Activated T-cell treated with anti-CD3 and anti-CD28 coated beads for 48 hours (primary cell): Measurements from ENCODE around the gene CAMTA1.

Source experiments
- DNase-seq: peaks from one replicate; pipeline ENCODE4 v3.0.0-alpha.2; 2020; ENCODE audit warnings: low read depth

The CAMTA1 gene

DNA sequence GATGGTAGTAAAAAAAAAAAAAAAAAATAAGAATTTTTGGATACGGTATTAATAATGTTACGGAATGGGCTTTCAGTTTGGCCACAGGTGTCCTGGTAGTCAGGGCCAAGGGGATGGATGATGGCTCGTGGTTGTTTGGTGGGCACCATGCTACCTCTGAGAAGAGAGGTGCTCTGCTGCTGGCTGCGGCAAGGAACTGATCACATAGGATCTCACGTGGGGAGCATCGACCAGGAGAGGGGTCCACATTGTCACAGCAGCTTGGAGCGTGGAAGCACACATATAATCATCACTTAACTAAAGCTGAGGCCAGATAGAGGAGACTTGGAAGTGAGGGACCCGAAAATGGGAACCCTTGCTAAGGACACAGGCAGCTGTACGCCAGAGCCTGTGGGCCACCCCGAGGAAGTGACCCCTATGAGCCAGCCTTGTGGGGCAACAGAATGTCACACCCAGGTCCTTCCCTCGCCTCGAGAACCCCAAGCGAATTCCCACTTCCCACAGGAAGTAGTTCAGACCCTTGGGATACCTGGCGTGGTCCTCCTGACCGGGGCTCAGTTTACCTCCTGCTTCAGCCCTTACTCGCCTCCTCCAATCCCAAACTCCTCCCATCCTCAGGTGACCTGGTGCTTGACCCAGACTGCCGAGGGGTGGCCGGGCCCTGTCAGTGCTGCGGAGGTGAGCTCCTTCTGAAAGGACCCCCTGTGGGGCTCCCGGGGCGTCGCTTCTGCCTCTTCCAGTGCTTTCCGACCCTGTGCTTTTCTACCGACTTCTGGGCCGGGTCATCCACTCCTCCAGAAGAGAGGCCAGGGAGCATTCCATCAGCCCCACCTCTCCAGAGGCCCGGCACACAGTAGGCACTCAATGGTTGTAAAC lies 222.0 kb downstream of the CAMTA1 start:
- no peak for DNase-seq

DNA sequence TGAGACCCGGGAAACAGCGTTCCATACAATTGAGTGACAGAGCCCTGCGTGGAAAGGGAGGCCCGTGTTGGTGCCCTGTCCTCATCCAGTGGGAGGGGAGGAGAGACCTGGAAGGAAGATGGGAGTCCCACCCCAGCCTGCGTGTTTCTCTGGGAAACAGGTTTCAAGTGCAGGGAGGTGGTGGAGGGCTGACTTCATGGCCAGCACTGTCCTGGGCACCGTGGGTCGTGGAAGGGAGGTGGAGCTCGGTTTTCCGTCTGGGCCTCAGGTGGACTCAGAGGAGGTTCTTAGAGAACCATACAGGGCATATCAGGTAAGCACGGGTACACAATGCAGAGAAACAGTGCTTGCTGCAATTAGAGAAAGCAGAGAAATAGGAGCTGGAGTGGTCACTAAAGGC lies 222.6 kb downstream of the CAMTA1 start:
- no peak for DNase-seq

DNA sequence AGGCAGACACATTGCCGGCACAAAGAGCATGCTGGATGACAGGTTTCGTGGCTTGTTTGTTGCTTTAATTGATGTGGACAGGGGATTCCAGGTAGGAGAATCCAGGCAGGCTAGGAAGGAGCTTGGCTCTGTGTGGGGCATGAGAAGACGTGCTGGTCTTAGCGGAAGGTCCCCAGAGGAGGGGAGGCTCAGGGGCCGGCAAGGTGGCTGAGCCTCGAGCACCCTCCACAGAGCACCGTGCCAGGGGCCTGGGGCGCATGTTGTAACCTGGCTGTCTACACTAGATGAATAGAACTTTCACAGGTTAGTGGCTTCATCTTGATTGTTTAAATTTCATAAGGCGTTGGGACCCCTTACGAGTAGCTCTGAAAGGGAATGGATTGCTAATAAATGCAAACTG lies 223.1 kb downstream of the CAMTA1 start:
- no peak for DNase-seq

DNA sequence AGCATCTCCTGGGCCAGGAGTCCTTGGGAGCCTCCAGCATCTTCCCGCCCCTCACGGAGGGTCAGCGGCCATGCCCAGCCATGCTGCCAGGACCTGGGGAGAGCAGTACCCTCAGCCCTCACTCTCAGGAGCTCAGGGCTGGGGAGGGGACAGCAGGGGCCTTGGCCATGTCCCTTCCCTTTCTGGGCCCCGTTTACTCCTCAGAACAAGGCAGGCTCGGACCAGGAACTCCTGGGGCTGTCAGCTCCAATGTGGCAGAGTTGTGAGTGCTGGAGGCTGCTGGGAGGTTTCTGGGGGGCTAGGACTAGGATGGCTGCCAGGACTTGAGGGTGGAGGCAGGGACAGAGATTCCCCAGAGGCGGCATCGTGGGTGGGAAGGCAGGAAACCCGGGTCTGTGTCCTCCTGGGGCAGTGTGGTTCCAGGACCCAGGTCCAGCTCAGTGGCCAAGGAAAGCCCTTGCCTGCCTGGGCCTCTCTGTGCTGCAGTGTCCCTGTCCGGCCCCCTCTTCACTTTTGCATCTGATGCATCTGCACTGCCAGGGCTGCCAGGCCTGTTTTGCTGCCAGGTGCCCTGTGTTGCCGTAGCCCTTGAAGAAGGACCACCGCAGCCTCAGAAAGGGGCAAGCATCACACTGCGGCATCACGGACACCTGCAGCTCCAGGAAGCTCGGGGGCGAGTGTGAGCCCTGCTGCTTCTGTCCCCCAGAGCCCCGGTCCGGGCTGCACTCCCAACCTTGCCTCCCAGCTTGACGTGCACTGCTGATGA lies 223.9 kb downstream of the CAMTA1 start:
- DNase-seq = no peak

DNA sequence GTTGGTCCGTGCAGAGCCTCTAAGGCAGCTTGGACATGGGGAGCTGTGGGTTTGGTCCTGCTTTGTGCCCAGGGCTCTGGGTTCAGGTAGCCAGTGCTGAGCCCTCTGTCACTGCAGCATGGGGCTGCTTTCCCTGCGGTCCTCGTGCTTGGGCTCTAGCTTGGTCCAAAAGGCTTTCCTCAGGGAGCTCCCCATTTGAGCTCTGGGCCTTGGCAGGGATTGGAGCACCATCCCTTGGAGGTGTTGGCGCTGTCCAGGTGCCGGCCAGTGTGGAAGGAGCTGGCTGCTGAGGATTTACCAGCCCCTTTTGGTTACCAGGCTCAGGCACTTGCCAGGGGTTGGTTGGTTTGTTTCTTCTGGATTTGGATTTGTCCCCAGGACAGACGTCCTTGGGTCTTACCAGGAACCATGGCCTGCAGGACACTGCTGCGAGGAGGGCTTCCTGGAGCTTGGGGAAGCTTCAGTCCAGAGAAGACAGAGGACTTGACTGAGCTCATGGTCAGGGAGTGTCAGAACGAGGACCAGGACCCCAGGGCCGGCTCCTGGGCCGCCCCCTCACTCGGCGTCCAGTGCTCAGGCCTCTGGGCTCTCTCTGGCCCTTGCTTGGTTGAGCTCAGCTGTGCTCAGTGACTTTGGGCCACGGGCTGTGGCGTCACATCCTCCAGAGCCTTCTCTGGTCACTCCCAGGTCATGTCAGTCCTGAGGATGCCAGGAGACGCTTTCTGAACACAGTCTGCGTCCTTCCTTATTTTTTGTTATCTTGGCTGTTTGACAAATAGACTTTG lies 224.7 kb downstream of the CAMTA1 start:
- no peak for DNase-seq

DNA sequence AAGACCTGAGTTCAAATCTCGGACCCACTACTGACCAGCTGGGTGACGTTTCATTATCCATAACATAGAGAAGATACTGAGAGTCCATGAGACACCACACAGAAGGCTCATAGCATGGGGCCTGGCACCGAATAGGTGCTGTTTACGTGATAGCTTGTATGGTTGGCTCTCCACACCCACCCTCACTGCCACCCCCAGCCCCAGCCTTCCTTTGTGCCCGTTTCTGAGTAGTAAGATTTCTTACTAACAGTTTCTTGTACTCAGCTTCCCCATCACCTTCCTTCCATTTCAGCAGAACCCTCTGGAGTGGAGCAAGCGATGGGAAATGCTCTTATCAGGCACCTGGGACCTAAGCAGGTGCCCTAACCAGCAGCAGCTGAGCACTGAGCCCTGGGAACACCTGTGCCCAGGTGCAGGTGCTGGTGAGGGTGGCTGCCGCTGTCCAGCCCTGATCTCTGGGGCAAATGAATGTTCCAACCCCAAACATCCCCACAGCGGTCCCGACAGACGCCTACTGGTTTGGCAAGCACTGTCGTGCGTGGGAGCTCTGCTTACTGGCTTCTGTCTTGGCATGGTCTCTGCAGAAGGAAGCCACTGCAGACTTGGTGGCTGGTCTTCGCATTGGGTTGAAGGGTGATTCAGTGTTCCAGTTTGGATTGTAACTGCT lies 225.4 kb downstream of the CAMTA1 start:
- no peak for DNase-seq

DNA sequence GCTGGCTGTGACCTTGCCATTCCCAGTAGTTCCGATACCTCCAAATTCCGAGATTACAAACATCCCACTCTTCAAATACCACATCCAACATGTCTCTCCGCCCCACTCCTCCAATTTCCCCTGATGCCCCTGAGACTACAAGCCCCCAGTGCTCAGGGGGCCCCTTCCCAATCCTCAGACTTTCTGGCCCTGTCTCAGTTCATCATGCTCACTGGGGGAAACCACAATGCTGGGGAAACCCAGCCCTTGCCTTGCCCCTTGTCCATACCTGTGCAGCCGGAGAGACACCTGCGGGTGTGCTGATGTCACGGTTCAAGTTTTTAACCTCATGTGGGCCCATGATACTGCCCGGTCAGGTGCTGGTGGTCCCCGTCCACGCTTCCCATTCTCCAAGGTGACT lies 226.6 kb downstream of the CAMTA1 start:
- DNase-seq = no peak

DNA sequence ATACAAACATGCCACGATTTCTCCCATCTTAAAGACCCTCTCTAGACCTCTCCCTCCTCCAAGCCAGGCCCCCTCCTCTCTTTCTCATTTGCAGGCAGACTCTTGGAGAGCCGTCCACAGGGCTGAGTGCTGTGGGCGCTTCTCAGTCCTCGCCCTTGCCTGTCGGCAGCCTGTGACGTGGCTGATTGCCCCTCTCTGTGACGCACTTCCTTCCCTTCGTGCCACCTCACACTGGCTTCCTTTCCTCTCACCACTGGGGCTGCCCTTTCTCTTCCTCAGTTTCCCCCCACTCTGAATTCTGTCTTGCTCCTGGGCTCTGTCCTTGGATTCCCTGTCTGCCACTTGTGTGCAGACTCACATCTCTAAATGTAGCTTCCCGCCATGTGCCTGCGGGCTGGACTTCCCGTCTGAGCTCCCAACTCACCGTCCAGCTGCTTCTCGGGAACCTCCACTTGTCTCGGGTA lies 227.2 kb downstream of the CAMTA1 start:
- no peak for DNase-seq

DNA sequence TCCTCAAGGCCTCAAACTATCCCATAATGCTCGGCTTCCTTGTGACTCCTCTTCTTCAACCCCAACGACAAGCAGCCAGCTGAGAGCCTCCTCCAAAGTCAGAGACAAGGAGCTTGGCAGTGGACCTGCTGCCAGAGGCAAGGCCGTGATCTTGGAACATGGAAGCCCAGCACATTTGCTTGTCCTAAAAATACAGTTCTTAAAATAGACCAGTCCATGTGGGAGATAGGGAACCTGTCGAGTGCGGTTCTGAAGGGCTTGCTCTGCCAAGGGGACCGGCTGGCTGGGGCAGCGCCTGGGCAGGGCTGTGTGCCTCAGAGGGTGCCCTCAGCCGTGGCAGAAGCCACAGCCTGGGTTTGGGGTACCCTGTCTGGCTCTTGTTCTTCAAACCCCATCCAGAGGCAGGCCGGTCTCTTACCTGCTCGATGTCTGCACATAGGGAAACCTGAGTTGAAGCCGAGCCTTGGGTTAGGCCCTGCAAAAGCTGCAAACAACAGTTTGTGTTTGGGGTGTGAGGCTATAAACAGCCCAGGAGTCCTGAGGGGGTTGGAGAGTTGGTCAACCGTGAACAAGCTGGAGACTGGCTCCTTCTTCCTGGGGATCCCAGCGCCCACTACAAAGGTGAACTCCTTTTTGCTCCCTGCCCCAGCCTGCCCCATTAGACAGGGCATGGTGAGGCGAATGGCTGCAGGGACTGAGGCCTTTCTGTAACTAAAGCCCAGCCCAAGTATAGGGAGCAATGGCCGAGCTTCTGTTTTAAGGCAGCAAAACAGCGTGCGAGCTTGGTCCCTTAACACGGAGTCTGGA lies 228.8 kb downstream of the CAMTA1 start:
- no peak for DNase-seq

DNA sequence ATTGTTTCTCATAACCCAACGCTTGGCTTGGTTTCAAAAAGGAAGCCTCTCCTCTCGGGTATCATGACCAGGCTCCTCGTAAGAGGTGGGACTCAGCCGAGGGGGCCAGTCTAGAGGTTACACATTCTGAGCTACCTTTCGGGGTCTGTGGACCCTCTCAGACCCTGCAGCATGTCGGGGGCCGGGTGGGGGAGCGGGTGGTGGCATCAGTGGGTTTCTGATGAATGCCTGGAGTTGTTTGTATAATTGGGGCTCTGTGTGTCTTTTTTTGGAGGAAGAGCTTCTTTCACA lies 229.3 kb downstream of the CAMTA1 start:
- no peak for DNase-seq

DNA sequence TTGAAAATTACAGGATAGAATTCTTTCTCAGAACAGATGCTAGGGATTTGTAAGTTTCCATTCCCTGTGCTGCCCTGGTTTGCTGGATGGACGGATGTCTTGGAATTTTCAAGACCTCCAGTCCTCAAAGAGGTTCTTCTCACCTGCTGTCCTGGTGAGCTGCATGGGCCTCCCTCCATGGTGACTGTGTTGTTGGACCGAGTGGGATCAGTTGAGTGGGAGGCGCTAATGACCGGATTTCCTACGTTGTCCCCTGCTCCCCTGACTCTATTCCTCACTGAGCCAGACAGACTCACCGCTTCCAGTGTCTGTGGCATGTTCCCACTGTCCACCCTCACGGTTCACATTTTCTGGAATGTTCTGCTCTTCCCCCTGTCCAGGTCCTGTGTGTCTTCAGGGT lies 229.8 kb downstream of the CAMTA1 start:
- DNase-seq = no peak

DNA sequence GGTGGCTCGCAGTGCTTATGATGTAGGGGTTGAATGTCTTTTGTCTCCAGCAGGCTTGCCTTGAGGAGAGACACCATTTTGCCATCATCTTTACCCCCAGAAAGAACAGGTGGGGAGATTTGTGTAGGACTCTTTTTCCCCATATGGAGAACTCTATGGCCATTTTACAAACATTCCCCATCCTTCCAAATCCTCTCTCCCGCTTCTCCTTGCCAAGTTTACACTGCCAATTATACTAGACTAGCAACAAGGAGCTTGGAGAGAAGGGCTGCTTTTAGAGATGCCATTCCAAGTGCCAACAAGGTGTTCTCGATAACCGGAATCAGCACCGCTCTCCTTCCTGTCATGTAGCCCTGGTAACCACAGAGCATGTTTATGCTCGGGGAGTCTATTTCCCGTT lies 233.1 kb downstream of the CAMTA1 start:
- DNase-seq = no peak

DNA sequence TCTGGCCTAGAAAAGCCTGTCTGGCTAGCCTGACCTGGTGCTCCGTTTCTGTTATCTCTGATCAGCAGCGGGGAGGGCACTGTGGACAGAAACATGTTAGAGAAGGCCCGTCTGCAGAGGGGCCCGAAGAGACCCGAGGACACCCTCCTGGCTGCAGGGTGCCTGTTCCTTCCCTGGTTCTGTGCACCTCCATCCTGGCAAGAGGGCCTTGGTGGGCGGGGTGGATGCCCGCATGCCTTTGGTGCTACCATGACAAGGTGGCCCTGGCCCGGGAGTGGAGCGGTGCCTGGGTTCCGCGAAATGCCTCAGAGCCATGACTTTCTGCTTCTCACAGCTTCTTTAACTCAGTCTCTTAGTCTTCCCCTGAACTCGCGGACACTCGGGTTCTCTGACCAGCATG lies 233.6 kb downstream of the CAMTA1 start:
- no peak for DNase-seq

DNA sequence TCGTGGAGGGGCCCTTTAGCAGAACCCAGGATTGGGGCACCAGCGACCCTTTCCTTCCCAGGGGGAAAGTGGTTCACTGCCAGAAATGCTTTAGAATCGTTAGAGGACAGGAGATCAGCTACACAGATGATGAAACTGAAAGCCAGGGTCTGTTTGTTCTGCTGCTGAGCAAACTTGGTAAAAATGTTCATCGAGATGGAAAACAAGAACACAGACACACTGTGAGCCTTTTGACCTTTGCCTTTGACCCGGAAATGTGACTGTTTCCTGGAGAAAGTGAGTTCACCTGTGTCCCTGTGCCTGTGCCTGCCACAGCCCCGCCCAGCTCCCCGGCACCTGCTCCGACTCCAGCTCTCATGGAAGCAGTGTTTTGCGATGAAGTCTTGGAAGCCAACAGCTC lies 234.3 kb downstream of the CAMTA1 start:
- no peak for DNase-seq

DNA sequence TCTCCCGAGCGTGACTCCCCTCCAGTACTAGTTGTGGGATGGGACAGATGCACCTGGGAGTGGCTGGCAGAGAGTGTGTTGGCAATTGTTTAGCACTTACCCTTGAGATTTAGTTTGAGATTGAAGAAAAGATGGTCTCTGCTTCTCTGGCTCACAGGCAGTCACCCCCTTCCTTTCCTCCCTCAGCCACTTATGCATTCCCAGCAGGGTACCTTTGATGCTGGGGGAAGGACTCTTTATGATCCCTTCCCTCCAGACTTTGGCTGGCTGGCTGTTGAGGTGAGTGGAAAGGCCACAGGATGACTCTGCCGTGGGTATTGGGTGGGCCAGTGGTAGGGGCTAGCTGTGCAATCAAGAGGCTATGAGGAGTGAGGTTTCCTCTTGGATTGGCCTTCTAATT lies 236.8 kb downstream of the CAMTA1 start:
- no peak for DNase-seq

DNA sequence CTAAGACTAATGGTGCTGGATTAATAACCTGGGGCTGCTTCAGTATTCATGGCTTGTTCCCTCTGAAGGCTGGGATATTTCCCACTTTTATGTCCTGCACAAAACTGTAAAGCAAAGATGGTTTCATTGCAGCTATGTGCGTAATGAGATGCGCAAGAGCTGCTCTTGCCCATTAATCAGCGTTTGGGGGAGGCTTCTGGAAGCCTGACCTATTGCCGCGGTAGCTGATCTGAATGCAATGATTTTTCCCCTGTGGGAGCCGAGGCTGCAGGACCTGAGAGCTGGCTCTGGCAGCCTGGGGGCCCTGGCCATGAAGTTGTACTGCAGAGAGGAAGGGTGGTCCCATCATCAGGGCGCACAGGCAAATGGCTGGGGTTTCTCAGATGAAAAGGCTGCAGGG lies 239.8 kb downstream of the CAMTA1 start:
- DNase-seq = no peak

DNA sequence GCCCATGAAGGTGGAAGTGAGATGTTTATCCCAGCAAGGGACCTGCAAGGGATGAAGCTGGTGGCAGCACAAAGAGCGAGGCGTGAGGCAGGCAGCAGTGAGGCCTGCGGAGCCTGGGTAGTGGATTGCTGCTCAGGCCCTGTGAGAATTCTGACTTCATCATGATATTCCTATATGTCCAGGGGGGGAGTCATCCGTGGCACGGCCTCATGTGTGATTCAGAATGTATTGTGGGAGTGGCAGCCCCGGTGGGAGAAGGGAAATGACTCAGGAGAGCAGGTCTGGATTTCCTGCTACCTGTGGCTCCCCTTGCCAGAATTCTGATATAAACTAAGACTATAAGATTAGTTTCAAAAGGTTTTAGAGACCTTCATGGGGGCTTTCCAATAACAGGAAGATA lies 240.9 kb downstream of the CAMTA1 start:
- no peak for DNase-seq

DNA sequence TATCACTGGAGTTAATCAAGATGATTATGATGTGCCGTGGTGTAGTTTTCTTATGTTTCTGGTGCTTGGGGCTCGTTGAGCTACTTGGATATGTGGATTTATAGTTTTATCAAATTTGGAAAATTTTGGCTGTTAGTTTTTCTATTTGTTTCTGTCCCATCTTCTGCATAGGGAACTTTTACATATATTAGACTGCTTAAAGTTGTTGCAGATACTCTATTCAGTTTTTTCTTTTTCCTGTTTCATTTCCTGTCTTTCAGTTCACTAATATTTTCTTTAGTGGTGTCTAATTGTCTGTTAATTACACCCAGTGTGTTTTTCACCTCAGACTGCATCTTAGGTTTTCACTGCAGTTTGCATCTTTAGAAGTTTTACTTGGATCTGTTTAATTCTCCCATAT lies 247.7 kb downstream of the CAMTA1 start:
- DNase-seq = no peak

DNA sequence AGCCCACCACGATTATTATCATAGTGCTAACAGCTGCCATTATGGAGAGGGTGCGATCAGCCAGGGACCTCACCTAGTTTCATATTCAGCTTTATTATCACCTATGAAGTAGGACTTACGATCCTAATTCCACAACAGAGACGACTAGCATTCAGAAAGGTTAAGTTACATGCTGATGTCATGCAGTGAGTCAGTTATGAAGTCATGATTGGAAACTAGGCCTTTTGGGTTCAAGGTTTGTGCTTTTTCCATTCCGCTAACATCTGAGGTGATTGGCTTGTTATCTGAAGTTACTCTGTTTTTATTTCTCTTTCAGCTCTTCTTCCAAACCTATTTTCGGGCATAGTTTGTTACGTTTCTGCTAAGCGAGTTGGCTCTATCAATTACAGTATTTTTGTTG lies 251.1 kb downstream of the CAMTA1 start:
- no peak for DNase-seq

DNA sequence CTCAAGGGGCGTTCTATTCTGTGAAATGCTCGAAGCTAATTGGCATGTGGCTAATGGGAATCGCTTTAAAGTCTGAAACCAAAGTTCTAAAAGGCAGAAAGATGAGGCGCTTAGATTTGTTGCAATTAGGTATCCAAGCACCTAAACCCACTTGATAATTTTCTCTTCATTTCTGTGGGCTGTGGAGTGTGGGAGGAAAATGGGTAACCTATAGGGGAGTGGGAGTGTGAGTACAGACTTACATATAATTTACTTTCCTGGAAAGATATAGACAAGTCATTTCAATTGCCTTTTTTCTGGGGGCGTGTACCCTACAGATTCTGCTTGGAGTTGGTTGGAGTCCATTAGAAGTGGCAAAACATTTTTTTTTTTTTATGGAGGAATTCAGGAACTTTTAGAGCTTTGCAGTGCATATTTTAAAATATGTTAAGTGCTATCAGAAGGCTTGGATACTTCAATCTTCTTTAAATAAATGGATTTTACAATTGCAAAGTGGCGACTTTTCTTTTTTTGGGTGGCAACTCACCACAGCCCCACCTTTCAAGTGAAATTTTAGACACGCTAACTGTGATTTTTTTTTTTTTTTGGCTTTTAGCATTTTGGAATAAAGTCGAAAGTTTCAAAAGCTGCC lies 254.5 kb downstream of the CAMTA1 start:
- no peak for DNase-seq
